ENCODE data around the gene DSCAM. TPM values are rescaled to one million over a fixed set of nuclear protein-coding genes. Genes with fewer than 3 reads are reported as not detected.

DSCAM gene
- polyA plus RNA-seq, 3 donors: not detected

DNA sequence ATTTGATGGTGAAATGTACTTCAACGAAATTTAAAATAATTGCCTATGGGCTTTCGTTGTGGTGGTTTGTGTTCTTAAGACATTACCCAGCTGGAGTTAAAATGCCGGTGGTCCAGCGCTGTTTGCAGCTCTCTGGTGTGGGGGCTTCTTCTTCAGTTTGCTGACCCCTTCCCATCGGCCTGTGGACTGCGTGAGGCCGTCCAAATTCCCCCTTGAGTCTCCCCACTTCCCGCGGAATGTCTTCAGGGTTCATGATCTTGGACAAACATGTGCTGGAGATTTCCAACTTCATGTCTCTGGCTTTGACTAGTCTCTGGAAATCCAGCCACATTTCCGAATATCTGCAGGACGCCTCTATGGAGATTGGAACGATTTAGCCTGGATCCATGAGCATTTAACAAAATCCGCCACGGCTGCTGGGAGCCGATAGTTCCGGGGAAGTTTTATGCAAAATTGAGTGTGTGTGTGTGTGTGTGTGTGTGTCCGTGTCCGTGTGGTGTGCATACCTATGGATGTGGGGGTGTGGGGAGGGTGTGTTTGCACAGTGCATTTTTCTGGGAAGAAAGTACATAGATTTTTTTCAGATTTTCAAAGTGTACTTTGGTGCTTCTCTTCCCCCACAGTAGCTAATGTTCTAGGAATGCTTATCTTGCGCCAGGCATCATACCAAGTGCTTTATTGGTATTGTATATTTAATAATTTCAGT is 862.5 kb downstream of the DSCAM start:
- Histone ChIP-seq H3K4me2 (replicated peaks; ENCODE audit: extremely low read depth, low read length, poor library complexity, severe bottlenecking) (no peak overlapping the region), H3K36me3 (replicated peaks in 1 of 2; ENCODE audit: control insufficient read depth in 1 of 2, insufficient read depth in 2 of 2, low read length in 2 of 2) (no peaks in the 10 kb centered on the region), H3K27ac (ENCODE audit: low read depth in 1 of 2, low read length in 2 of 2) (no peak overlapping the region), H3K9ac (ENCODE audit: insufficient read depth, low read length, poor library complexity, severe bottlenecking) (no peak overlapping the region), H2AFZ (ENCODE audit: insufficient read depth, low read depth, low read length, poor library complexity, severe bottlenecking) (no peak overlapping the region), H3K27me3 (ENCODE audit: control insufficient read depth in 2 of 2, insufficient read depth in 2 of 2, low read length in 2 of 2) (no peaks in the 10 kb centered on the region), H4K20me1 (ENCODE audit: insufficient read depth, low read length) (no peaks in the 10 kb centered on the region), H3K4me3 (replicated peaks in 1 of 3; ENCODE audit: low read depth in 2 of 3, low read length in 3 of 3) (no peak overlapping the region), H3K79me2 (ENCODE audit: insufficient read depth, low read length) (no peaks in the 10 kb centered on the region), H3K9me3 (replicated peaks in 1 of 2; ENCODE audit: control insufficient read depth in 1 of 2, insufficient read depth in 1 of 2, low read length in 2 of 2) (no peaks in the 10 kb centered on the region), H3K4me1 (ENCODE audit: control insufficient read depth in 1 of 2, insufficient read depth in 2 of 2, low read length in 2 of 2) (no peaks in the 10 kb centered on the region)
- TF ChIP-seq CTCF (IDR thresholded peaks at IDR 0.05): no peak
- 92% methylated on average over 18 of the region's 19 CpGs for WGBS (ENCODE audit: insufficient coverage)
- Mint-ChIP-seq H3K27ac (no peak overlapping the region), H3K4me3 (no peak overlapping the region), H3K27me3 (ENCODE audit: low read depth in 3 of 3) (no peaks in the 10 kb centered on the region), H3K36me3 (no peaks in the 10 kb centered on the region), H3K9me3 (peaks cover 0 to 7% (median 2%) of the 10 kb centered on the region in 7 donors), H3K4me1 (no peaks in the 10 kb centered on the region)
- no peak for DNase-seq
- intact Hi-C loops (cut with micrococcal nuclease): no loop called here

- intact Hi-C loops (cut with micrococcal nuclease): no loop called here
- no peak overlapping the region for H3K27ac ChIP-seq (ENCODE audit: low read depth in 1 of 2, low read length in 2 of 2)
Observed at GRCh38 chr21:39980241-39980820, 866.6 kb downstream of the DSCAM start.

More at GRCh38 chr21:39980241-39980820, 866.6 kb downstream of the DSCAM start:
- Histone ChIP-seq H3K4me1 (ENCODE audit: control insufficient read depth in 1 of 2, insufficient read depth in 2 of 2, low read length in 2 of 2) (no peaks in the 10 kb centered on the region), H3K9ac (ENCODE audit: insufficient read depth, low read length, poor library complexity, severe bottlenecking) (no peak overlapping the region), H3K36me3 (replicated peaks in 1 of 2; ENCODE audit: control insufficient read depth in 1 of 2, insufficient read depth in 2 of 2, low read length in 2 of 2) (no peaks in the 10 kb centered on the region), H3K9me3 (replicated peaks in 1 of 2; ENCODE audit: control insufficient read depth in 1 of 2, insufficient read depth in 1 of 2, low read length in 2 of 2) (peaks cover 11 to 25% of the 10 kb centered on the region in 2 donors), H3K4me3 (replicated peaks in 1 of 3; ENCODE audit: low read depth in 2 of 3, low read length in 3 of 3) (no peak overlapping the region), H2AFZ (ENCODE audit: insufficient read depth, low read depth, low read length, poor library complexity, severe bottlenecking) (no peak overlapping the region), H3K27me3 (ENCODE audit: control insufficient read depth in 2 of 2, insufficient read depth in 2 of 2, low read length in 2 of 2) (no peaks in the 10 kb centered on the region), H4K20me1 (ENCODE audit: insufficient read depth, low read length) (no peaks in the 10 kb centered on the region), H3K79me2 (ENCODE audit: insufficient read depth, low read length) (no peaks in the 10 kb centered on the region), H3K4me2 (replicated peaks; ENCODE audit: extremely low read depth, low read length, poor library complexity, severe bottlenecking) (no peak overlapping the region)
- Mint-ChIP-seq H3K27me3 (ENCODE audit: low read depth in 3 of 3) (peaks cover 0 to 5% (median 2%) of the 10 kb centered on the region in 3 donors), H3K4me3 (no peak overlapping the region), H3K4me1 (no peaks in the 10 kb centered on the region), H3K36me3 (no peaks in the 10 kb centered on the region), H3K9me3 (peaks cover 4 to 11% (median 7%) of the 10 kb centered on the region in 7 donors), H3K27ac (no peak overlapping the region)
- 89% methylated on average over 3 of the region's 6 CpGs for WGBS (ENCODE audit: insufficient coverage)
- no peak for DNase-seq
- no peak for TF ChIP-seq CTCF (IDR thresholded peaks at IDR 0.05)
